NCI-H510A (cell line): Measurements from ENCODE around the gene DLX4.

ENCODE experiments used
- DNase-seq: peaks from one replicate; lab custom pipeline; 2025; lab: John Stamatoyannopoulos, UW

Gene DLX4

GRCh38 chr17:50014471-50015088, 45.6 kb downstream of the DLX4 start:
- no peak for DNase-seq

GRCh38 chr17:50015146-50015545, 46.2 kb downstream of the DLX4 start:
- DNase-seq, result no peak

- no peak for DNase-seq
These were observed 49.9 kb downstream of the DLX4 start for GRCh38 chr17:50018909-50019308.

- no peak for DNase-seq
These were observed 52.0 kb downstream of the DLX4 start for GRCh38 chr17:50020841-50021599.

GRCh38 chr17:50021681-50022370, 52.8 kb downstream of the DLX4 start:
- no peak for DNase-seq

- no peak for DNase-seq
These were observed 53.6 kb downstream of the DLX4 start for GRCh38 chr17:50022463-50023130.

GRCh38 chr17:50023520-50023919, 54.5 kb downstream of the DLX4 start:
- DNase-seq, result no peak
